K562 (cell line): Measurements from ENCODE around the gene KIF19. TPM values are rescaled to one million over a fixed set of nuclear protein-coding genes. Genes with fewer than 3 reads are reported as not detected.

Experiments
- ARID3B ChIP-seq: fragments of 250-450 bp; sonication (Bioruptor Pico); IDR thresholded peaks from 2 replicates; pipeline ENCODE4 v1.4.0; 2020; ENCODE audit warnings: borderline replicate concordance
- ATF1 ChIP-seq, 2 experiments: fragments of 450-650 bp in 1 of 2; IDR thresholded peaks; 2 replicates each; pipeline ENCODE4 v1.6.1; 2016; ENCODE audit warnings: missing compliant biosample characterization in 1 of 2, missing genetic modification characterization in 1 of 2
- BRD9 ChIP-seq: fragments of 450-650 bp; IDR thresholded peaks from 2 replicates; pipeline ENCODE4 v1.6.1; 2018; ENCODE audit warnings: low read depth; ENCODE audit not compliant: partially characterized antibody
- ELK3 ChIP-seq: fragments of 450-650 bp; formaldehyde crosslinking; IDR thresholded peaks from 2 replicates; pipeline ENCODE4 v1.4.0; 2020; ENCODE audit warnings: mild to moderate bottlenecking
- HMBOX1 ChIP-seq: sonication (generic); IDR thresholded peaks from 2 replicates; pipeline ENCODE4 v1.6.1; 2016
- HOMEZ ChIP-seq: fragments of 250-450 bp; sonication (Bioruptor Pico); IDR thresholded peaks from 2 replicates; pipeline ENCODE4 v1.4.0; 2020; ENCODE audit warnings: mild to moderate bottlenecking, moderate library complexity
- PRPF4 ChIP-seq: fragments of 200-400 bp; formaldehyde crosslinking; IDR thresholded peaks from one replicate; pipeline ENCODE4 v1.6.1; 2017; ENCODE audit warnings: low read length, low read depth, mild to moderate bottlenecking; ENCODE audit not compliant: insufficient read depth, poor library complexity, severe bottlenecking
- RFX5 ChIP-seq: IDR thresholded peaks from 2 replicates; pipeline ENCODE4 v1.6.1; 2011; ENCODE audit warnings: low read depth, mild to moderate bottlenecking, improper control_type of control experiment, low read length
- SMARCA5 ChIP-seq: fragments of 450-650 bp; IDR thresholded peaks from 2 replicates; pipeline ENCODE4 v1.6.1; 2016
- ZNF830 ChIP-seq: fragments of 250-450 bp; sonication (Bioruptor Pico); IDR thresholded peaks from 2 replicates; pipeline ENCODE4 v1.5.0; 2021; ENCODE audit warnings: mild to moderate bottlenecking
- polyA plus RNA-seq, 8 experiments: library from polyadenylated mRNA; depleted of rRNA in 4 of 8; stranded (reverse) in 5 of 8; unstranded in 3 of 8; fragments of >200 nt; fragmentation: Nextera tagmentation in 2 of 8; fragmentation: Illumina TruSeq in 1 of 8; extraction: Ambion mirVana in 2 of 8; extraction: Trizol in 1 of 8; gene quantifications; 2 replicates each; pipeline versions ENCODE4 v1.2.1 to v1.2.3, GENCODE V29; 2011 to 2014; ENCODE audit warnings: inconsistent platforms in 1 of 8, missing spikeins in 1 of 8
- total RNA-seq, 7 experiments: library from RNA; depleted of rRNA in 6 of 7; stranded (reverse); fragments of >200 nt in 6 of 7; fragmentation: Illumina TruSeq in 2 of 7; extraction: Trizol in 2 of 7; gene quantifications; 2 replicates each; pipeline versions ENCODE4 v1.2.1 to v1.2.3, GENCODE V29; 2011 to 2021; ENCODE audit warnings: low replicate concordance in 1 of 7
- TF ChIP-seq, protein P1 (sequence below): fragments of 450-650 bp; IDR thresholded peaks from 2 replicates; pipeline ENCODE4 v1.6.1; 2017; ENCODE audit warnings: antibody characterized with exemption, mild to moderate bottlenecking
- TF ChIP-seq, protein P2 (sequence below): sonication (generic); formaldehyde crosslinking; IDR thresholded peaks from 2 replicates; pipeline ENCODE4 v1.8.0; 2023; ENCODE audit warnings: missing genetic modification reagents, mild to moderate bottlenecking, borderline replicate concordance

KIF19 gene
- total and polyA plus RNA-seq, 9 of the 15 experiments (the other 6 are each of a cell fraction or from before 2014, with no cell fraction given) = 0.10 TPM; not detected in 8

- TF ChIP-seq ELK3 (CRISPR knock-in tag) (no peak), ZNF830 (CRISPR knock-in tag) (no peak), HMBOX1 (peak; percentile 96), BRD9 (peak; percentile 70), PRPF4 (no peak), ARID3B (CRISPR knock-in tag) (no peak), SMARCA5 (no peak), RFX5 (no peak), ATF1 (CRISPR knock-in tag; IDR thresholded peaks at IDR 0.05) (no peak), ATF1 (tag; IDR thresholded peaks at IDR 0.05) (peak; percentile 0; the same call in 1 of the 2 replicates), HOMEZ (CRISPR knock-in tag) (no peak)
- TF ChIP-seq, protein P1, sequence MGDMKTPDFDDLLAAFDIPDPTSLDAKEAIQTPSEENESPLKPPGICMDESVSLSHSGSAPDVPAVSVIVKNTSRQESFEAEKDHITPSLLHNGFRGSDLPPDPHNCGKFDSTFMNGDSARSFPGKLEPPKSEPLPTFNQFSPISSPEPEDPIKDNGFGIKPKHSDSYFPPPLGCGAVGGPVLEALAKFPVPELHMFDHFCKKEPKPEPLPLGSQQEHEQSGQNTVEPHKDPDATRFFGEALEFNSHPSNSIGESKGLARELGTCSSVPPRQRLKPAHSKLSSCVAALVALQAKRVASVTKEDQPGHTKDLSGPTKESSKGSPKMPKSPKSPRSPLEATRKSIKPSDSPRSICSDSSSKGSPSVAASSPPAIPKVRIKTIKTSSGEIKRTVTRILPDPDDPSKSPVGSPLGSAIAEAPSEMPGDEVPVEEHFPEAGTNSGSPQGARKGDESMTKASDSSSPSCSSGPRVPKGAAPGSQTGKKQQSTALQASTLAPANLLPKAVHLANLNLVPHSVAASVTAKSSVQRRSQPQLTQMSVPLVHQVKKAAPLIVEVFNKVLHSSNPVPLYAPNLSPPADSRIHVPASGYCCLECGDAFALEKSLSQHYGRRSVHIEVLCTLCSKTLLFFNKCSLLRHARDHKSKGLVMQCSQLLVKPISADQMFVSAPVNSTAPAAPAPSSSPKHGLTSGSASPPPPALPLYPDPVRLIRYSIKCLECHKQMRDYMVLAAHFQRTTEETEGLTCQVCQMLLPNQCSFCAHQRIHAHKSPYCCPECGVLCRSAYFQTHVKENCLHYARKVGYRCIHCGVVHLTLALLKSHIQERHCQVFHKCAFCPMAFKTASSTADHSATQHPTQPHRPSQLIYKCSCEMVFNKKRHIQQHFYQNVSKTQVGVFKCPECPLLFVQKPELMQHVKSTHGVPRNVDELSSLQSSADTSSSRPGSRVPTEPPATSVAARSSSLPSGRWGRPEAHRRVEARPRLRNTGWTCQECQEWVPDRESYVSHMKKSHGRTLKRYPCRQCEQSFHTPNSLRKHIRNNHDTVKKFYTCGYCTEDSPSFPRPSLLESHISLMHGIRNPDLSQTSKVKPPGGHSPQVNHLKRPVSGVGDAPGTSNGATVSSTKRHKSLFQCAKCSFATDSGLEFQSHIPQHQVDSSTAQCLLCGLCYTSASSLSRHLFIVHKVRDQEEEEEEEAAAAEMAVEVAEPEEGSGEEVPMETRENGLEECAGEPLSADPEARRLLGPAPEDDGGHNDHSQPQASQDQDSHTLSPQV = peak; percentile 82
- TF ChIP-seq, protein P2, sequence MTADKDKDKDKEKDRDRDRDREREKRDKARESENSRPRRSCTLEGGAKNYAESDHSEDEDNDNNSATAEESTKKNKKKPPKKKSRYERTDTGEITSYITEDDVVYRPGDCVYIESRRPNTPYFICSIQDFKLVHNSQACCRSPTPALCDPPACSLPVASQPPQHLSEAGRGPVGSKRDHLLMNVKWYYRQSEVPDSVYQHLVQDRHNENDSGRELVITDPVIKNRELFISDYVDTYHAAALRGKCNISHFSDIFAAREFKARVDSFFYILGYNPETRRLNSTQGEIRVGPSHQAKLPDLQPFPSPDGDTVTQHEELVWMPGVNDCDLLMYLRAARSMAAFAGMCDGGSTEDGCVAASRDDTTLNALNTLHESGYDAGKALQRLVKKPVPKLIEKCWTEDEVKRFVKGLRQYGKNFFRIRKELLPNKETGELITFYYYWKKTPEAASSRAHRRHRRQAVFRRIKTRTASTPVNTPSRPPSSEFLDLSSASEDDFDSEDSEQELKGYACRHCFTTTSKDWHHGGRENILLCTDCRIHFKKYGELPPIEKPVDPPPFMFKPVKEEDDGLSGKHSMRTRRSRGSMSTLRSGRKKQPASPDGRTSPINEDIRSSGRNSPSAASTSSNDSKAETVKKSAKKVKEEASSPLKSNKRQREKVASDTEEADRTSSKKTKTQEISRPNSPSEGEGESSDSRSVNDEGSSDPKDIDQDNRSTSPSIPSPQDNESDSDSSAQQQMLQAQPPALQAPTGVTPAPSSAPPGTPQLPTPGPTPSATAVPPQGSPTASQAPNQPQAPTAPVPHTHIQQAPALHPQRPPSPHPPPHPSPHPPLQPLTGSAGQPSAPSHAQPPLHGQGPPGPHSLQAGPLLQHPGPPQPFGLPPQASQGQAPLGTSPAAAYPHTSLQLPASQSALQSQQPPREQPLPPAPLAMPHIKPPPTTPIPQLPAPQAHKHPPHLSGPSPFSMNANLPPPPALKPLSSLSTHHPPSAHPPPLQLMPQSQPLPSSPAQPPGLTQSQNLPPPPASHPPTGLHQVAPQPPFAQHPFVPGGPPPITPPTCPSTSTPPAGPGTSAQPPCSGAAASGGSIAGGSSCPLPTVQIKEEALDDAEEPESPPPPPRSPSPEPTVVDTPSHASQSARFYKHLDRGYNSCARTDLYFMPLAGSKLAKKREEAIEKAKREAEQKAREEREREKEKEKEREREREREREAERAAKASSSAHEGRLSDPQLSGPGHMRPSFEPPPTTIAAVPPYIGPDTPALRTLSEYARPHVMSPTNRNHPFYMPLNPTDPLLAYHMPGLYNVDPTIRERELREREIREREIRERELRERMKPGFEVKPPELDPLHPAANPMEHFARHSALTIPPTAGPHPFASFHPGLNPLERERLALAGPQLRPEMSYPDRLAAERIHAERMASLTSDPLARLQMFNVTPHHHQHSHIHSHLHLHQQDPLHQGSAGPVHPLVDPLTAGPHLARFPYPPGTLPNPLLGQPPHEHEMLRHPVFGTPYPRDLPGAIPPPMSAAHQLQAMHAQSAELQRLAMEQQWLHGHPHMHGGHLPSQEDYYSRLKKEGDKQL (CRISPR knock-in tag) = no peak
Measured at GRCh38 chr17:74296548-74296936, 29.5 kb upstream of the KIF19 start (continued).
